Measurements from ENCODE around the gene FREM1. TPM values are rescaled to one million over a fixed set of nuclear protein-coding genes. Genes with fewer than 3 reads are reported as not detected.

FREM1 gene
- not detected in 5 replicates for total RNA-seq (2022; extraction: Qiagen RNA extraction)

DNA sequence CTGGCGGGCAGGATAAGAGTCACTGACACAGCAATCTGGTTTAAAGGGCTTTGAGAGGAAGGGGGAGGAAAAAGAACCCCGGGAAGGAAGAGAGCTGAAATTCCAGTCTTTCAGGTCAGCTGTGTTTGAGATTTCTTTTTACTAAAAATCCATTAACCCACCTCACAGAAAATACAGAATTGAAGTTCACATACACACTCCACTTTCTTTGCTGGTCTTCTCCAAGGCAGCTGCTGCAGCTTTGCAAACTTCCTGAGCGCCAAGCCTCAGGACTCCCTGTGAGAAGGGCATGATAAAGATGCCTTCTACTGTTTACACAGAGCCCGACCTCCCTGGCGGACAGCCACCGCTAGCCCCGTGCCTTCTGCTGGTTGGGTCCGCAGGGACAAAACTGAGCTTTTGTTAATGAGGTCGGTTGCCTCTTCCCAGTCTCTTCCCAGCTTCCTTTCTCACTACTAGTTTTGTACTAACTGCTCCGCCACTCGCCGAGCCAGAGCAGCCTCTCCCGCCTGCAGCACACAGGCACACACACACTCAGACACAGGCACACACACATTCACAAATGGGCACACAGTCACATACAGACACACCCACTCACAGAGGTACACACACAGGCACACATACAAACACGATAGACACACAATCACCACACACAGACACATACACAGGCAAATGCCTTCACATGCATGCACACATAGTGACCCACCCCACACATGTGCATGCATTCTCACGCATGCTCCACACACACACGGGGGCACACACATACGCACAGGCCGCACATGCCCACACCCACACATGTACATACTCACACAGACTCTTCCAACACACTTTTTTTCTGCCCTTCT, at the start of gene FREM1:
TSS of gene FREM1 (minus strand) at position 468 of the 845 bp plus-strand sequence. CDS start 41,451 bp downstream, outside the sequence.

GRCh38 chr9:14722391-14723035, 187.7 kb downstream of the FREM1 start, which contains the start of gene CER1:
Gene CER1, minus strand, starts transcription at chr9:14722733. Its CDS starts 61 bp downstream, at chr9:14722672.

GRCh38 chr9:14693251-14693861, 216.9 kb downstream of the FREM1 start, which contains the start of gene ZDHHC21:
Gene ZDHHC21, minus strand, starts transcription at chr9:14693432. Its CDS starts 19,092 bp downstream, at chr9:14674340.

Other genes starting within 250 kb of the FREM1 start
- 1.9 to 3.1 TPM (median 2.5 TPM) in 5 replicates for gene ZDHHC21, start 217.0 kb downstream of the FREM1 start, total RNA-seq (2022; extraction: Qiagen RNA extraction)
- gene CER1, start 187.7 kb downstream of the FREM1 start, total RNA-seq (2022; extraction: Qiagen RNA extraction): not detected in 5 replicates

Data from A549 treated with Hydrocortisone at 1 μM for 4 hours (cell line).